ENCODE results near the gene ELL.

The ELL gene

DNA sequence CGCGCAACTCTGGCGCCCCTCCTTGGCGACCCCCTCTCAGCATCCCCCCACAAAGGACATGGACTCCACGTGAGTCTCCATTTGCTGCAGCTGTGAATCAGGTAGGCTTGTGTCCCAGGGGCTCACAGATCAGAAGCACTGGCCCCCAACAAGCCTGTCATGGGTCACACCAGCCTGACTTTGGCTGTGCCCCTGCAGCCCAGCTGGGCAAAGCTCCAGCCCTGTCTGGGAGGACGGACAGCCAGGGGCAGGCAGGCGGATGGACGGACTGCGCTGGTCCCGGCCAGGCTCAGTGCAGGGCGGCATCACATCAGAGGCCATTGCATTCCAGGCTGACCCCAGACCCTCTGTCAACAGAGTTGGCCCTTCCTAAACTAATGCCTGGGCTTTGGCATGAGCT lies 55.5 kb downstream of the ELL start:
- no peak for DNase-seq

DNA sequence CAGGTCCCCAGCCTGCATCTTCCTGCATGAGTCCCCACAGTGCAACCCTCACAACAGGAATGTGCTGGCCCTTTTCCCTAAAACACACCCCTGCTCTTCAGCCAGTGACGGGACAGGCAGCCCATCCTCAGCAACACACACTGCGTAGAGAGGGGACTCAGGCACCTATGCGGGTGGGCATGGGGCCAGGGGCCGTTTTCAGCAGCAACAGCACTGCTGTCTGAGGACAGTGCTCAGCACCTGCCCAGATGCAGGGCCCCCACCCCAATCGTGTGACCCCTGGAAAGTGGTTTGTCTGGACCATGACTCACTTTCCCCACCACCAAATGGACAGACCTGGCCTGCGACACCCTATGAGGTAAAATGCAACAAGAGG lies 55.9 kb downstream of the ELL start:
- no peak for DNase-seq

- DNase-seq = no peak
These were observed 56.5 kb downstream of the ELL start for GRCh38 chr19:18465214-18465963.

GRCh38 chr19:18464646-18465045 lies 57.2 kb downstream of the ELL start:
- DNase-seq = no peak

GRCh38 chr19:18461471-18461870 lies 60.4 kb downstream of the ELL start:
- DNase-seq = no peak

DNA sequence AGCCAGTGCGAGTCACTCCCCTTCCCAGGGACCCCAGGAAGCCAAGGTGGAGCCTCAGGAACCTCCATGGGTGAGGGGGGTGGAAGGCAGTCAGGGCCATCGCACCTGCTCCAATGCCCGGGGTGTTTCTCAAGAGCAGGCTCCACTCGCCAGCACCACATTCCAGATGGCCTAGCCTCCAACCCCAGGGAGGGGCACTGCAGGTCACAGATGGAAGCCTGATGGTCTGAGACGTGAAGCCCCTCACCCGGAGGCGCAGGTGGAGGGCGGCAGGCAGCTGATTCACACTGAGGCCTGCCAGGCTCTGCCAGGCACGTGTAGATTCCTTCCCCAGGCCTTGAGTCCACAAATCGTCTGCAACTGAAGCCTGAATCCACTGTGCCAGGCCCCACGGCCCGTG lies 61.0 kb downstream of the ELL start:
- no peak for DNase-seq

DNA sequence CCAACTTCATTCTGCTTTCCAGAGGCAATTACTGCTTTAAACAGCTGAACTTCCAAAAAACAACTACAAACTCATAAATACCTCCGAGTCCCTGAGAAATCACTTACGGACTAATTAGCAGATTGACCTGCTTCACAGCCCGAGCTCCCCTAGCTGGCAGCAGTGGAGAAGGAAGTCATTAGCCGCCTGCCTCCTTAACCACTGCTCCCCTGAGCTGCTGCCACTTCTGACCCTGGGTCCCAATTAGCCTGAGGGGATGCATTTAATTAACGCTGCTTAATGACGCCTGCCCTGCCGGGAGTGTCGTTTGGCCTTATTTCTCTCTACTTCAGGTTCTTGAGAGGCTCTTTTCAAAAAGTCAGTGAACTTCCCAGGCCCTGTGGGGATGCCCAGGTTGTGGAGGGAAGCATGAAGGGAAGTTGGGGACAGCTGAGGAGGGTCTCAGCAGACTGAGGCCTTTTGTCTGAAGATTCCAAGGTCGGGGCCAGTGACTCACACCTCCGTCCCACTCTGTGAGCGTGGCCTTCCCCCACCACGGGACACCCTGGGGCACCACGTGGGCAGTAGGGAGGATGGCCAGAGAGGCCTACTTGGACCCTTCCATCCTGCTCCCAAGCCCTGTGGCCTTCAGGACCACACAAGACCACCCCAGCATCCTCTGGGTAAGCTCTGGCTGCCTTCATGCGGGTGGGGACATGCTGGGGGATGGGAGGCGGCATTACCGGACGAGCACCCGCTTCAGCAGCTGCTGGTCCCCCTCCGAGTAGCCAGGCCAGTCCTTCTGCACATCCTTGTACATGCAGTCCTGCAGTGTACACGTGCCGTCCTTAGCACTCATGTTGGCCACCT lies 64.2 kb downstream of the ELL start:
- no peak for DNase-seq

GRCh38 chr19:18456974-18457373 lies 64.9 kb downstream of the ELL start:
- DNase-seq = no peak

- DNase-seq = no peak
These were observed 65.6 kb downstream of the ELL start for GRCh38 chr19:18456279-18456678.

- no peak for DNase-seq
These were observed 68.4 kb downstream of the ELL start for GRCh38 chr19:18453269-18454024.

DNA sequence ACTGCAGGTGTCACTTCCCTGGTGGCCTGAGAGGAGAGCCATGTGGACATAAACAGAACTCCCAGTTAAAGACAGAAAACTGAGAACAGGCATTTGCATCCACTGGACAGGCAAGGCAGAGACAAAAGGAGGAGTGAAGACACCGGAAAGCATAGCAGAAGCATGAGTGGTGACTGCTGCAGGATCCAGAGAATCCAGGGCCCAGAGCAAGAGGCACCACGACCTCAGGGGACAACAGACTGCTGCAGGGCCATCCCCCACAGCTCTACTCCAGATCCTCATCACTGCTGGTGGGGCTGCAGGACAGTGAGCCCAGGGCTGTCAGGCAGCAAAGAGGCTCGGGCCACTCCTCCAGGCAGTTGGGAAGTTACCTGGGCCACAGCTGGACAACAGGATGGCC lies 69.5 kb downstream of the ELL start:
- DNase-seq = no peak

GRCh38 chr19:18450931-18451836 lies 70.7 kb downstream of the ELL start:
- DNase-seq = peak; percentile 87

DNA sequence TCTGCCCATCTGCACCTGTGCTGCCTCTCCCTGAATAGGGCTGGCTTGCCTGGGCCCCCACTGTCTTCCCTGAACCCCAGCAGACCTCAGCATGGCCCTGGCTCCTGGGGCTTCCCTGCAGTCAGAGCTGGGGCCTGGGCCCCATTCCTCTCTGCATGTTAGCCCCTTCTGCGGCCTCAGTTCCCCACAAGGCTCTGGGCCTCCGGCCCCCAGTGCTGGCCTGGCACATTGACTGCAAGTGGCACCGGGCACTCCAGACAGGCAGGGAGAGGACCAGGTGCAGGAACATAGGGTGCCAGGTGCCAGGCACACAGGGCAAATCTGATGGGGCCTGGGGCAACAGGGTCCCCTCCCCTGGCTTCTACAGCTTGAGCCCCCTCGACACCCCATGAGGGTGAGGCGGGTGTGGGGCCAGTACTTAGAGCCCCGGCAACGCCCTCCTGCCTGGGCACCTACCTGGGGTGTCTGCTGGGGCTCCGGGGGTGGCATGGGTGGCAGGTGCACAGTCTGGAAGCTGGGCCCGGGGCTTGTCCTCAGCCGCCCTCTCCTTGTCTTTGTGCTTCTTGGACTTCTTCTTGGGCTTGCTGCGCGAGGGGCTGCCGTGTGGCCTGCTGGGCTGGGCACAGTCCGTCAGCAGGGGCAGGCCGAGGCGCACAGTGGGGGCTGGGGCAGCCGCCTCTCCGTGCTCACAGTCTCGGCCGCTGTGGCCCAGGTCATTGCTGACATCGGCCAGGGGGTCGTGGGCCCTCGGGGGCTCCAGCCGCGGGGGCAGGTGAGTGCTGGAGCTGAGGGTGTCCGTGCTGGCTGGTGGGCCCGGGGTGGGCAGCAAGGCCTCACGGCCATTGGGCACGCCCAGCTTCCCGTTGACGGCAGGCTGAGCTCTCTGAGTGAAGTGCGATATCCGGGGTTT lies 71.6 kb downstream of the ELL start:
- DNase-seq = no peak

DNA sequence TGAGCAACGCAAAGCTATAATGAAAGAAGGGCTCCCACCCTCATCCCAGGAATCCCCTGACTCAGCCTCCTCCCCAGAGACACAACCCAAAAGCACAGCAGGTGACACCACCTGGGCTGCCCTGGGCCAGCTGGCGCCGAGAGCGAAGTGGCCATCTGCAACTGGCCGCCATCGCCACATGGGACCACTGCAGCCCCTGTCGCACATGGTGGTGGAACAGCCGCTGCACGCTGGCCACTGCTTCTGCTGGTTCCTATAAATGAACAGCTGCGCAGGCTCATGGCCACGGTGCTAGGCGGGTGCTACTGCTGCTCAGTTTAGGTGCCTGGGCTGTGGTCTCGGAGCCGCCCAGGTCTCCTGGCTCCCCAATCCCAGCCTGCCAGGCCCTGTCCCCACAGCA lies 72.3 kb downstream of the ELL start:
- no peak for DNase-seq

- no peak for DNase-seq
These were observed 75.0 kb downstream of the ELL start for GRCh38 chr19:18446811-18447359.

DNA sequence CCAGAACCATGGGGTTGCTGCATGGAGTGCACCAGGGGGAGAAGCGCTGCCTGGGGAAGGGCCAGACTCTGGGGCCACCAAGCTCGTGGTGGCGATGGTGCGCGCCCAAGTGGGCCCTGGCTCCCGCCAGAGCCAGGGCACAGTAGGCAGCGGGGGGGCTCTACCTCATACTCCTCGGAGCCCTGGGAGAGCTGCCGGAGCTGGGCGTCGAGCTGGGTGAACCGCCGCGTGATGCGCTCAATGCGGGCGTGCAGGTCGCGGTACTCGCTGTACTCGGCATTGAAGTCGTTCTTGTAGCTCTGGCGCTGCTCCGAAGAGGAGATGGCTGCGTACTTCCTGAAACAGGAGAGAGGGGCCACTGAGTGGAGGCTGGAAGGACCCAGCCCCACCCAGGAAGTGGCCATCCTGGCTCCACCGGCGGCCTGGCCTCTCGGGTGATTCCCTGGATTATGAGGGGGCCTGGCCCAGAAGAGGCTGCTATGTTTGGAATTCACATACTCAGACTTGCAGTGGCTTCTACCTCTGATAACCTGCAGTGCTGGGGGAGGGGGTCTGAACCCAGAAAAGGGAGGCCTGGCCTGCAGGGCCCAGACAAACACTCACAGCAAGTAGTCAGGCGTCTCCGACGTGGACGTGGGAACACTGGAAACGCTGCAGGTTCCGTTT lies 75.6 kb downstream of the ELL start:
- no peak for DNase-seq

- no peak for DNase-seq
These were observed 76.5 kb downstream of the ELL start for GRCh38 chr19:18445262-18445948.

DNA sequence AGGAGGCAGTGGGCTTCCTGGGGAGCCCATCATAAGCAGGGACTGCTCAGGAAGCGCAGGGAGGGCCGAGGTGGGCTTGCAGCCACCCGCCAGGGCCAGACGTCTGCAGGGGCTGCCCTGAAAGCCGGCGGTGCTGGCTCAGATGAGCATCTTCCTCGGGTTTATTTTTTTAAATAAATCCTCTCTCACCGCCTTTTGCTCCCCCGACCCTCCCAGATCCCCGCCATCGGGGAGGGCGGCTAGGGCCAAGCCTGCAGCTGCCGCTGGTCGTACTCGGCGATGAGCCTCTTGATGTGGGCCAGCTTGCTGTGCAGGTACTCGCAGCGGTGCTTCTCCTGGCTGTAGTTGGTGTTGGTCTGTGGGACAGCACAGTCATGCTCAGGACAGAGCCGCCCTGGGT lies 77.4 kb downstream of the ELL start:
- no peak for DNase-seq

- DNase-seq = no peak
These were observed 78.0 kb downstream of the ELL start for GRCh38 chr19:18443831-18444230.

DNA sequence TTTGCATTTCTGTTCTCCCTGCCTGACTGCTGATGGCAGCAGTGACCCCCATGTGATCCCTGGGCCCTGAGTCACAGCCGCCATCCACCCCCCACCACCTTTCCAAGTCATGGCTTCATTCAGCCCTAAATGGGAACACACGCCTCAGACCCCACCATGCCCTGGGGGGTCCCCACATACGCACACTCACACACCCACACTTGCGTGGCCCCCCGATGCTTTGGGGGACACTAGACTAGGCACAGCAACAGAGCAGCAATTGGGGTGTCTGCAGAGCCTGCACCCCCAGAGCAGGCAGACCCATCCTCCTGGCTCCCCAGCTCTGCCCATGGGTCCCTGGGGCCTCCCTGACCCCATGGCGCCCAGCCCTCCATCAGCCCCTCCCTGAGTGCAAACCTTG lies 78.5 kb downstream of the ELL start:
- DNase-seq = no peak

Data from hematopoietic multipotent progenitor cell treated with erythropoietin and hydrocortisone succinate and interleukin-3 and kit ligand, for 4 days (in vitro differentiated cells).